CD14-positive monocyte (primary cell): ENCODE results near the gene FUZ. TPM values are rescaled to one million over a fixed set of nuclear protein-coding genes. Genes with fewer than 3 reads are reported as not detected.
A peak's percentile ranks its signal among the peaks of the same experiment; 100 is the strongest.

Experiments
- DNase-seq, 3 donors: peaks; one replicate each; pipeline ENCODE4 v3.0.0-alpha.2; 2011 to 2022
- H2AFZ ChIP-seq: 2 replicates; pipeline ENCODE4 v1.6.0; 2012; ENCODE audit warnings: mild to moderate bottlenecking, low read depth, low read length, inconsistent platforms; ENCODE audit not compliant: insufficient read depth, poor library complexity, severe bottlenecking
- H3K27ac ChIP-seq, 2 donors: 1 replicate in 1 of 2; 2 replicates in 1 of 2; pipeline ENCODE4 v1.5.1; 2012 to 2013; ENCODE audit warnings: low read length in 2 of 2, control low read depth in 1 of 2, inconsistent platforms in 1 of 2, low read depth in 1 of 2, mild to moderate bottlenecking in 1 of 2
- H3K27me3 ChIP-seq, 2 donors: one replicate each; pipeline versions ENCODE4 v1.6.0 to v1.6.1; 2011 to 2013; ENCODE audit warnings: low read length in 2 of 2; ENCODE audit not compliant: control insufficient read depth in 2 of 2, insufficient read depth in 2 of 2
- H3K36me3 ChIP-seq, 2 donors: replicated peaks in 1 of 2; 1 replicate in 1 of 2; 2 replicates in 1 of 2; pipeline versions ENCODE4 v1.5.1 to v1.6.1; 2012 to 2013; ENCODE audit warnings: low read length in 2 of 2, control low read depth in 1 of 2, inconsistent platforms in 1 of 2, mild to moderate bottlenecking in 1 of 2; ENCODE audit not compliant: insufficient read depth in 2 of 2, control insufficient read depth in 1 of 2
- H3K4me1 ChIP-seq, 2 donors: 1 replicate in 1 of 2; 2 replicates in 1 of 2; pipeline versions ENCODE4 v1.5.1 to v1.6.1; 2012 to 2013; ENCODE audit warnings: low read length in 2 of 2, control low read depth in 1 of 2, inconsistent platforms in 1 of 2, mild to moderate bottlenecking in 1 of 2, moderate library complexity in 1 of 2; ENCODE audit not compliant: insufficient read depth in 2 of 2, control insufficient read depth in 1 of 2
- H3K4me2 ChIP-seq: replicated peaks from 2 replicates; pipeline ENCODE3; 2012; ENCODE audit warnings: low read length, moderate library complexity, mild to moderate bottlenecking; ENCODE audit not compliant: poor library complexity, severe bottlenecking; ENCODE audit errors: extremely low read depth
- H3K4me3 ChIP-seq, 3 experiments: fragments of 200-600 bp in 1 of 3; sonication (generic) in 1 of 3; replicated peaks in 1 of 3; 1 replicate in 2 of 3; 2 replicates in 1 of 3; pipeline ENCODE4 v1.5.1; 2011 to 2013; ENCODE audit warnings: low read length in 3 of 3, mild to moderate bottlenecking in 3 of 3, control low read depth in 2 of 3, low read depth in 2 of 3, inconsistent platforms in 1 of 3, moderate library complexity in 1 of 3
- H3K79me2 ChIP-seq: 2 replicates; pipeline ENCODE4 v1.6.0; 2012; ENCODE audit warnings: mild to moderate bottlenecking, control low read depth, inconsistent platforms, low read length, moderate library complexity; ENCODE audit not compliant: insufficient read depth
- H3K9ac ChIP-seq: 2 replicates; pipeline ENCODE4 v1.6.0; 2017; ENCODE audit warnings: low read length, mild to moderate bottlenecking; ENCODE audit not compliant: insufficient read depth, poor library complexity, severe bottlenecking
- H3K9me3 ChIP-seq, 2 donors: replicated peaks in 1 of 2; 1 replicate in 1 of 2; 2 replicates in 1 of 2; pipeline versions ENCODE4 v1.5.1 to v1.6.1; 2012 to 2013; ENCODE audit warnings: low read length in 2 of 2, control low read depth in 1 of 2; ENCODE audit not compliant: control insufficient read depth in 1 of 2, insufficient read depth in 1 of 2
- H4K20me1 ChIP-seq: 2 replicates; pipeline ENCODE4 v1.6.0; 2012; ENCODE audit warnings: mild to moderate bottlenecking, low read length, control low read depth, moderate library complexity; ENCODE audit not compliant: insufficient read depth
- H3K27ac Mint-ChIP-seq, 7 donors: one replicate each; pipeline ENCODE4 v1.8.0; 2020; ENCODE audit warnings: mild to moderate bottlenecking in 7 of 7, mixed read lengths in 7 of 7, moderate library complexity in 6 of 7, inconsistent platforms in 2 of 7
- H3K27me3 Mint-ChIP-seq, 3 donors: one replicate each; pipeline ENCODE4 v1.8.0; 2021 to 2022; ENCODE audit warnings: low read depth in 3 of 3, mild to moderate bottlenecking in 3 of 3, mixed read lengths in 3 of 3, moderate library complexity in 3 of 3, inconsistent platforms in 1 of 3
- H3K36me3 Mint-ChIP-seq, 2 donors: one replicate each; pipeline ENCODE4 v1.8.0; 2020; ENCODE audit warnings: mixed read lengths in 2 of 2, inconsistent platforms in 1 of 2, mild to moderate bottlenecking in 1 of 2
- H3K4me1 Mint-ChIP-seq: one replicate; pipeline ENCODE4 v1.8.0; 2020; ENCODE audit warnings: mild to moderate bottlenecking, mixed read lengths
- H3K4me3 Mint-ChIP-seq, 2 donors: one replicate each; pipeline ENCODE4 v1.8.0; 2020; ENCODE audit warnings: mild to moderate bottlenecking in 2 of 2, mixed read lengths in 2 of 2, moderate library complexity in 1 of 2
- H3K9me3 Mint-ChIP-seq, 7 donors: one replicate each; pipeline ENCODE4 v1.8.0; 2020 to 2022; ENCODE audit warnings: mixed read lengths in 7 of 7, mild to moderate bottlenecking in 6 of 7, moderate library complexity in 6 of 7, inconsistent platforms in 2 of 7
- CTCF ChIP-seq: fragments of 200-600 bp; IDR thresholded peaks from one replicate; pipeline ENCODE4 v1.8.0; 2022; ENCODE audit warnings: antibody characterized with exemption, mild to moderate bottlenecking
- WGBS: methylation state at CpG from one replicate; pipeline ENCODE4 v1.1.5; 2013; ENCODE audit warnings: missing lambda C conversion rate; ENCODE audit not compliant: insufficient coverage; 5-methylcytosine and 5-hydroxymethylcytosine counted together
- intact Hi-C, 2 donors: fragments of 100-400 bp; cut with micrococcal nuclease; formaldehyde crosslinking; loops; one replicate each; pipeline versions ENCODE4 v1.15.0 to v1.15.1; 2023
- polyA plus RNA-seq, 3 donors: library from polyadenylated mRNA; depleted of rRNA in 1 of 3; unstranded in 2 of 3; stranded (reverse) in 1 of 3; fragments of 300-500 nt in 2 of 3; fragments of >200 nt in 1 of 3; fragmentation: Illumina TruSeq in 2 of 3; gene quantifications; 1 replicate in 2 of 3; 2 replicates in 1 of 3; pipeline ENCODE4 v1.2.3, GENCODE V29; 2012 to 2021

FUZ gene
- polyA plus RNA-seq, 3 donors: 5.3 to 16.7 (median 5.3) TPM

- Histone ChIP-seq H3K79me2 (peaks cover 87% of the 10 kb centered on the region), H2AFZ (no peak overlapping the region), H3K4me2 (no peak overlapping the region), H3K36me3 (peaks cover under 1 to 15% of the 10 kb centered on the region in 2 donors), H4K20me1 (peaks cover 56% of the 10 kb centered on the region), H3K9me3 (no peaks in the 10 kb centered on the region), H3K27ac (no peak overlapping the region), H3K4me3 (no peak overlapping the region), H3K27me3 (no peaks in the 10 kb centered on the region), H3K9ac (no peak overlapping the region), H3K4me1 (peaks cover 44 to 47% of the 10 kb centered on the region in 2 donors)
- no peak for TF ChIP-seq CTCF
- WGBS: 100% methylated on average over 6 of the region's 8 CpGs
- Mint-ChIP-seq H3K27ac (peak overlapping the region in 3 of 7 donors; percentile 18 to 45 (median 19)), H3K4me1 (peaks cover 54% of the 10 kb centered on the region), H3K36me3 (peaks cover 15 to 44% of the 10 kb centered on the region in 2 donors), H3K9me3 (no peaks in the 10 kb centered on the region), H3K27me3 (peaks cover 0 to 2% (median 2%) of the 10 kb centered on the region in 3 donors), H3K4me3 (no peak overlapping the region)
- DNase-seq: no peak
- intact Hi-C loops: no loop called here
These were observed 42.6 kb downstream of the FUZ start for GRCh38 chr19:49770529-49770928.

GRCh38 chr19:49767967-49768581, 45.0 kb downstream of the FUZ start:
- no peak overlapping the region for H2AFZ ChIP-seq
- H3K4me1 ChIP-seq: peaks cover 30 to 34% of the 10 kb centered on the region in 2 donors
- Mint-ChIP-seq H3K4me3 (peak overlapping the region; percentile 96 to 98), H3K36me3 (peaks cover 11 to 30% of the 10 kb centered on the region in 2 donors), H3K4me1 (peaks cover 38% of the 10 kb centered on the region), H3K27me3 (peaks cover 0 to 2% (median 2%) of the 10 kb centered on the region in 3 donors), H3K27ac (peak overlapping the region in 5 of 7 donors; percentile 83 to 97 (median 94)), H3K9me3 (no peaks in the 10 kb centered on the region)
- peaks cover 0 to 12% of the 10 kb centered on the region in 2 donors for H3K36me3 ChIP-seq
- intact Hi-C loops: loop anchor here (2.0 to 5.0 kb wide), 5 partner anchors 39 to 127 kb away; partner anchors contain the start of genes MED25 (in 1 of the 2), PNKP (in 1 of the 2) and RRAS (in 1 of the 2)
- TF ChIP-seq CTCF: no peak
- no peaks in the 10 kb centered on the region for H3K9me3 ChIP-seq
- peak overlapping the region; percentile 94 to 99 (median 96) for H3K4me3 ChIP-seq
- peaks cover 63% of the 10 kb centered on the region for H3K79me2 ChIP-seq
- H3K27me3 ChIP-seq: no peaks in the 10 kb centered on the region
- H3K9ac ChIP-seq: peak overlapping the region; percentile 90
- peak overlapping the region; percentile 99 for H3K4me2 ChIP-seq
- no peak for DNase-seq
- peak overlapping the region in 1 of 2 donors; percentile 88 for H3K27ac ChIP-seq
- 87% methylated on average over 10 of the region's 12 CpGs for WGBS
- H4K20me1 ChIP-seq: peaks cover 39% of the 10 kb centered on the region
